ENCODE measurements around the gene TLK2. TPM values are rescaled to one million over a fixed set of nuclear protein-coding genes. Genes with fewer than 3 reads are reported as not detected.
A peak's percentile ranks its signal among the peaks of the same experiment; 100 is the strongest.
"Not testable (repeated sequence)": the region's sequence is repeated elsewhere in the genome, so short reads cannot be mapped to it uniquely, and the experiment has no call there.

TLK2 gene
- total RNA-seq = 38.5 TPM
- 18.7 TPM for polyA plus RNA-seq
- long read RNA-seq, donor 1, partial matches to known transcripts = 0 of 2 reads
- long read RNA-seq, donor 1, other reads (novel, unspliced or antisense) = 0 of 2 reads
- long read RNA-seq, donor 2 = 0 reads
- long read RNA-seq, donor 3, transcript TLK2-208 (1 exons, 3,536 nt) = major isoform, 9 of 18 reads
- long read RNA-seq, donor 3, partial matches to known transcripts = 6 of 18 reads
- long read RNA-seq, donor 3, other reads (novel, unspliced or antisense) = 0 of 18 reads
- long read RNA-seq, donor 4, partial matches to known transcripts = 0 of 4 reads
- long read RNA-seq, donor 4, other reads (novel, unspliced or antisense) = 0 of 4 reads
- long read RNA-seq, donor 5, transcript TLK2-208 (1 exons, 3,536 nt) = major isoform, 8 of 8 reads
- long read RNA-seq, donor 5, partial matches to known transcripts = 0 of 8 reads
- long read RNA-seq, donor 5, other reads (novel, unspliced or antisense) = 0 of 8 reads
- long read RNA-seq, donor 6, transcript TLK2-208 (1 exons, 3,536 nt) = major isoform, 8 of 8 reads
- long read RNA-seq, donor 6, partial matches to known transcripts = 0 of 8 reads
- long read RNA-seq, donor 6, other reads (novel, unspliced or antisense) = 0 of 8 reads
- long read RNA-seq, donor 7, transcript TLK2-208 (1 exons, 3,536 nt) = major isoform, 9 of 12 reads
- long read RNA-seq, donor 7, partial matches to known transcripts = 0 of 12 reads
- long read RNA-seq, donor 7, other reads (novel, unspliced or antisense) = 0 of 12 reads
- long read RNA-seq, donor 8, transcript TLK2-208 (1 exons, 3,536 nt) = major isoform, 5 of 6 reads
- long read RNA-seq, donor 8, partial matches to known transcripts = 0 of 6 reads
- long read RNA-seq, donor 8, other reads (novel, unspliced or antisense) = 0 of 6 reads
- long read RNA-seq, donor 9, transcript TLK2-208 (1 exons, 3,536 nt) = major isoform, 7 of 9 reads
- long read RNA-seq, donor 9, partial matches to known transcripts = 0 of 9 reads
- long read RNA-seq, donor 9, other reads (novel, unspliced or antisense) = 0 of 9 reads
- long read RNA-seq, donor 10, partial matches to known transcripts = 0 of 4 reads
- long read RNA-seq, donor 10, other reads (novel, unspliced or antisense) = 0 of 4 reads

GRCh38 chr17:62478424-62478879 lies at the start of gene TLK2:
Gene TLK2, plus strand, starts transcription at chr17:62478825. Its CDS starts 2,301 bp downstream, at chr17:62481126.
- H3K4me1 ChIP-seq (ENCODE audit: control insufficient read depth in 2 of 2, insufficient read depth in 2 of 2, low read length in 2 of 2) = peaks cover 6% of the 10 kb centered on the region in 2 donors
- peak within 1 kb of the TSS; percentile 72 to 85 for H3K4me3 ChIP-seq (ENCODE audit: low read length in 2 of 2)
- H3K36me3 ChIP-seq (ENCODE audit: control insufficient read depth in 2 of 2, insufficient read depth in 2 of 2, low read length in 1 of 2) = peaks cover 0 to 5% of the 10 kb centered on the region in 2 donors
- H3K9me3 ChIP-seq (ENCODE audit: control insufficient read depth in 2 of 2, insufficient read depth in 1 of 2, low read length in 1 of 2) = no peaks in the 10 kb centered on the region
- under 1% methylated on average over 58 of the region's 59 CpGs for WGBS
- DNase-seq (ENCODE audit: low read depth in 6 of 9, low spot score in 9 of 9) = peak in 6 of 9 donors; percentile 13 to 84 (median 68)
- no peaks in the 10 kb centered on the region for H3K27me3 ChIP-seq (ENCODE audit: control insufficient read depth in 2 of 2, insufficient read depth in 1 of 2, low read length in 1 of 2)
- H3K27ac ChIP-seq (ENCODE audit: low read depth in 1 of 2, low read length in 1 of 2) = peak within 1 kb of the TSS; percentile 76 to 90

- not testable (repeated sequence) for H3K27me3 ChIP-seq (ENCODE audit: control insufficient read depth in 2 of 2, insufficient read depth in 1 of 2, low read length in 1 of 2); H3K4me1 ChIP-seq (ENCODE audit: control insufficient read depth in 2 of 2, insufficient read depth in 2 of 2, low read length in 2 of 2); H3K9me3 ChIP-seq (ENCODE audit: control insufficient read depth in 2 of 2, insufficient read depth in 1 of 2, low read length in 1 of 2); H3K27ac ChIP-seq (ENCODE audit: low read depth in 1 of 2, low read length in 1 of 2); DNase-seq (ENCODE audit: low read depth in 6 of 9, low spot score in 9 of 9); H3K36me3 ChIP-seq (ENCODE audit: control insufficient read depth in 2 of 2, insufficient read depth in 2 of 2, low read length in 1 of 2); H3K4me3 ChIP-seq (ENCODE audit: low read length in 2 of 2)
- 97% methylated on average over 4 of the region's 4 CpGs for WGBS
Observed at GRCh38 chr17:62435251-62435650, 43.4 kb upstream of the TLK2 start.

GRCh38 chr17:62441181-62441580 lies 37.4 kb upstream of the TLK2 start:
- H3K36me3 ChIP-seq (ENCODE audit: control insufficient read depth in 2 of 2, insufficient read depth in 2 of 2, low read length in 1 of 2) = peaks cover 21% of the 10 kb centered on the region in 2 donors
- 98% methylated on average over 6 of the region's 6 CpGs for WGBS
- H3K4me1 ChIP-seq (ENCODE audit: control insufficient read depth in 2 of 2, insufficient read depth in 2 of 2, low read length in 2 of 2); H3K9me3 ChIP-seq (ENCODE audit: control insufficient read depth in 2 of 2, insufficient read depth in 1 of 2, low read length in 1 of 2); H3K27ac ChIP-seq (ENCODE audit: low read depth in 1 of 2, low read length in 1 of 2); H3K4me3 ChIP-seq (ENCODE audit: low read length in 2 of 2); H3K27me3 ChIP-seq (ENCODE audit: control insufficient read depth in 2 of 2, insufficient read depth in 1 of 2, low read length in 1 of 2); DNase-seq (ENCODE audit: low read depth in 6 of 9, low spot score in 9 of 9): not testable (repeated sequence)

GRCh38 chr17:62444063-62444462 lies 34.6 kb upstream of the TLK2 start:
- Histone ChIP-seq H3K4me3 (ENCODE audit: low read length in 2 of 2) (no peak overlapping the region), H3K9me3 (ENCODE audit: control insufficient read depth in 2 of 2, insufficient read depth in 1 of 2, low read length in 1 of 2) (no peaks in the 10 kb centered on the region), H3K36me3 (ENCODE audit: control insufficient read depth in 2 of 2, insufficient read depth in 2 of 2, low read length in 1 of 2) (peaks cover 29 to 41% of the 10 kb centered on the region in 2 donors), H3K27me3 (ENCODE audit: control insufficient read depth in 2 of 2, insufficient read depth in 1 of 2, low read length in 1 of 2) (no peaks in the 10 kb centered on the region), H3K4me1 (ENCODE audit: control insufficient read depth in 2 of 2, insufficient read depth in 2 of 2, low read length in 2 of 2) (no peaks in the 10 kb centered on the region), H3K27ac (ENCODE audit: low read depth in 1 of 2, low read length in 1 of 2) (no peak overlapping the region)
- no peak for DNase-seq (ENCODE audit: low read depth in 6 of 9, low spot score in 9 of 9)
- 98% methylated on average over 4 of the region's 4 CpGs for WGBS

- WGBS = 98% methylated on average over 4 of the region's 4 CpGs
- not testable (repeated sequence) for DNase-seq (ENCODE audit: low read depth in 6 of 9, low spot score in 9 of 9); H3K27ac ChIP-seq (ENCODE audit: low read depth in 1 of 2, low read length in 1 of 2); H3K27me3 ChIP-seq (ENCODE audit: control insufficient read depth in 2 of 2, insufficient read depth in 1 of 2, low read length in 1 of 2); H3K4me1 ChIP-seq (ENCODE audit: control insufficient read depth in 2 of 2, insufficient read depth in 2 of 2, low read length in 2 of 2); H3K4me3 ChIP-seq (ENCODE audit: low read length in 2 of 2); H3K9me3 ChIP-seq (ENCODE audit: control insufficient read depth in 2 of 2, insufficient read depth in 1 of 2, low read length in 1 of 2)
- peaks cover 26 to 38% of the 10 kb centered on the region in 2 donors for H3K36me3 ChIP-seq (ENCODE audit: control insufficient read depth in 2 of 2, insufficient read depth in 2 of 2, low read length in 1 of 2)
Observed at GRCh38 chr17:62445791-62446190, 32.8 kb upstream of the TLK2 start.

- not testable (repeated sequence) for H3K4me3 ChIP-seq (ENCODE audit: low read length in 2 of 2); H3K9me3 ChIP-seq (ENCODE audit: control insufficient read depth in 2 of 2, insufficient read depth in 1 of 2, low read length in 1 of 2); H3K27me3 ChIP-seq (ENCODE audit: control insufficient read depth in 2 of 2, insufficient read depth in 1 of 2, low read length in 1 of 2); H3K4me1 ChIP-seq (ENCODE audit: control insufficient read depth in 2 of 2, insufficient read depth in 2 of 2, low read length in 2 of 2); H3K27ac ChIP-seq (ENCODE audit: low read depth in 1 of 2, low read length in 1 of 2); DNase-seq (ENCODE audit: low read depth in 6 of 9, low spot score in 9 of 9)
- peaks cover 8 to 14% of the 10 kb centered on the region in 2 donors for H3K36me3 ChIP-seq (ENCODE audit: control insufficient read depth in 2 of 2, insufficient read depth in 2 of 2, low read length in 1 of 2)
- WGBS = 97% methylated on average over 4 of the region's 4 CpGs
Observed at GRCh38 chr17:62452195-62452594, 26.4 kb upstream of the TLK2 start.

- not testable (repeated sequence) for H3K27ac ChIP-seq (ENCODE audit: low read depth in 1 of 2, low read length in 1 of 2); H3K27me3 ChIP-seq (ENCODE audit: control insufficient read depth in 2 of 2, insufficient read depth in 1 of 2, low read length in 1 of 2); H3K4me1 ChIP-seq (ENCODE audit: control insufficient read depth in 2 of 2, insufficient read depth in 2 of 2, low read length in 2 of 2); DNase-seq (ENCODE audit: low read depth in 6 of 9, low spot score in 9 of 9); H3K36me3 ChIP-seq (ENCODE audit: control insufficient read depth in 2 of 2, insufficient read depth in 2 of 2, low read length in 1 of 2); H3K4me3 ChIP-seq (ENCODE audit: low read length in 2 of 2); H3K9me3 ChIP-seq (ENCODE audit: control insufficient read depth in 2 of 2, insufficient read depth in 1 of 2, low read length in 1 of 2)
- WGBS = 95% methylated on average over 5 of the region's 5 CpGs
Observed at GRCh38 chr17:62453041-62453440, 25.6 kb upstream of the TLK2 start.

GRCh38 chr17:62453656-62454055 lies 25.0 kb upstream of the TLK2 start:
- not testable (repeated sequence) for H3K4me3 ChIP-seq (ENCODE audit: low read length in 2 of 2); H3K36me3 ChIP-seq (ENCODE audit: control insufficient read depth in 2 of 2, insufficient read depth in 2 of 2, low read length in 1 of 2); H3K9me3 ChIP-seq (ENCODE audit: control insufficient read depth in 2 of 2, insufficient read depth in 1 of 2, low read length in 1 of 2); H3K4me1 ChIP-seq (ENCODE audit: control insufficient read depth in 2 of 2, insufficient read depth in 2 of 2, low read length in 2 of 2); H3K27me3 ChIP-seq (ENCODE audit: control insufficient read depth in 2 of 2, insufficient read depth in 1 of 2, low read length in 1 of 2); H3K27ac ChIP-seq (ENCODE audit: low read depth in 1 of 2, low read length in 1 of 2)
- WGBS = 55% methylated on average over 4 of the region's 4 CpGs
- DNase-seq (ENCODE audit: low read depth in 6 of 9, low spot score in 9 of 9) = peak in 1 of 9 donors; percentile 5

All from thymus (tissue), 14 donors.